Omental fat pad (tissue), 4 donors: Measurements from ENCODE around the gene ATP13A3. TPM values are rescaled to one million over a fixed set of nuclear protein-coding genes. Genes with fewer than 3 reads are reported as not detected.

Experiments
- ATAC-seq: fragments of 150-250 bp; one replicate; pipeline ENCODE4 v1.9.1; 2016; ENCODE audit warnings: mild to moderate bottlenecking, moderate library complexity; ENCODE audit not compliant: low FRiP score
- DNase-seq: peaks from one replicate; pipeline ENCODE4 v3.0.0-alpha.2; 2019; ENCODE audit warnings: low spot score
- total RNA-seq, 4 donors: library from RNA; depleted of rRNA; stranded (reverse); fragments of >200 nt; gene quantifications; one replicate each; pipeline ENCODE4 v1.1.0, GENCODE V29; 2016
- TF ChIP-seq, protein P1 (sequence below), 3 donors: fragments of 450-650 bp; IDR thresholded peaks; one replicate each; pipeline ENCODE4 v1.5.1; 2016 to 2017; ENCODE audit warnings: antibody characterized with exemption in 3 of 3, mild to moderate bottlenecking in 3 of 3, moderate library complexity in 2 of 3

The ATP13A3 gene
- total RNA-seq, 4 donors from 2014 or later = 124 to 638 (median 294) TPM

DNA sequence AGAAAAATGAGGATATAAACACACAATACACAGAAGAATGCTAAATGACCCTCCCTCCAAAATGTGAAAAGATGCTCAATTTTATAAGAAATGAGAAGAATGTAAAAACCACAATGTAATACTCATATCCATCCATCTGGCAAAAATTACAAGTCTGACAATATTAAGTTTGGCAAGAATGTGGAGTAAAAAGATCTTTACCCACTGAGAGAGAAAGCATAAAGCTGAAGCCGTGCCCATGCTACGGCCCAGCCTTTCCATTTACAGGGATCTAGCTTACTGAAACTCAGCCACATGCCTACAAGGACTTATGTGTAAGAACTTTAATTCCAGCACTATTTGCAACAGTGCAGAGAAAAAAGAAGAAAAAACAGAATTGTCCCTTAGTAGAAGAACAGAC, 42.9 kb downstream of the ATP13A3 start:
- TF ChIP-seq, protein P1, sequence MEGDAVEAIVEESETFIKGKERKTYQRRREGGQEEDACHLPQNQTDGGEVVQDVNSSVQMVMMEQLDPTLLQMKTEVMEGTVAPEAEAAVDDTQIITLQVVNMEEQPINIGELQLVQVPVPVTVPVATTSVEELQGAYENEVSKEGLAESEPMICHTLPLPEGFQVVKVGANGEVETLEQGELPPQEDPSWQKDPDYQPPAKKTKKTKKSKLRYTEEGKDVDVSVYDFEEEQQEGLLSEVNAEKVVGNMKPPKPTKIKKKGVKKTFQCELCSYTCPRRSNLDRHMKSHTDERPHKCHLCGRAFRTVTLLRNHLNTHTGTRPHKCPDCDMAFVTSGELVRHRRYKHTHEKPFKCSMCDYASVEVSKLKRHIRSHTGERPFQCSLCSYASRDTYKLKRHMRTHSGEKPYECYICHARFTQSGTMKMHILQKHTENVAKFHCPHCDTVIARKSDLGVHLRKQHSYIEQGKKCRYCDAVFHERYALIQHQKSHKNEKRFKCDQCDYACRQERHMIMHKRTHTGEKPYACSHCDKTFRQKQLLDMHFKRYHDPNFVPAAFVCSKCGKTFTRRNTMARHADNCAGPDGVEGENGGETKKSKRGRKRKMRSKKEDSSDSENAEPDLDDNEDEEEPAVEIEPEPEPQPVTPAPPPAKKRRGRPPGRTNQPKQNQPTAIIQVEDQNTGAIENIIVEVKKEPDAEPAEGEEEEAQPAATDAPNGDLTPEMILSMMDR (IDR thresholded peaks at IDR 0.05) = no peak
- DNase-seq (no peak), ATAC-seq (no peak)

DNA sequence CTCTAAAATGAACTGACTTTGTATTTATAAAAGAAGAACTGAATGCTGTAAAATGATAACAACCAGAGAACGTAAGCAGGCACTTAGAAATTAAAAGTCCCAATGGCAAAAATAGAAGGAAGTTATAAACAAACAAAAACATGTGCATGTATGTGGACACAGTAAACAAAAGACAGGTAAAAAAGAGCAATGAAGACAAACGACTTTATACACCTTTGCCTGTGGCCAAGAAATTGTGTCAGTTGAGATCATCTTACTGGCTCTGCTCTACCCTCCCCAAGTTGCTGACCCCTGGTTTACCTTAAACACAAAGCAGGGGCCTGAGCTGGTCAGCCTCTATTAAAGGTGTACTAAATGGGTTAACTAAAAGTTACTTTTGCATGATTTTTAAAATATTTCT, 46.0 kb downstream of the ATP13A3 start:
- TF ChIP-seq, protein P1 (IDR thresholded peaks at IDR 0.05) = no peak
- ATAC-seq = no peak
- no peak for DNase-seq

DNA sequence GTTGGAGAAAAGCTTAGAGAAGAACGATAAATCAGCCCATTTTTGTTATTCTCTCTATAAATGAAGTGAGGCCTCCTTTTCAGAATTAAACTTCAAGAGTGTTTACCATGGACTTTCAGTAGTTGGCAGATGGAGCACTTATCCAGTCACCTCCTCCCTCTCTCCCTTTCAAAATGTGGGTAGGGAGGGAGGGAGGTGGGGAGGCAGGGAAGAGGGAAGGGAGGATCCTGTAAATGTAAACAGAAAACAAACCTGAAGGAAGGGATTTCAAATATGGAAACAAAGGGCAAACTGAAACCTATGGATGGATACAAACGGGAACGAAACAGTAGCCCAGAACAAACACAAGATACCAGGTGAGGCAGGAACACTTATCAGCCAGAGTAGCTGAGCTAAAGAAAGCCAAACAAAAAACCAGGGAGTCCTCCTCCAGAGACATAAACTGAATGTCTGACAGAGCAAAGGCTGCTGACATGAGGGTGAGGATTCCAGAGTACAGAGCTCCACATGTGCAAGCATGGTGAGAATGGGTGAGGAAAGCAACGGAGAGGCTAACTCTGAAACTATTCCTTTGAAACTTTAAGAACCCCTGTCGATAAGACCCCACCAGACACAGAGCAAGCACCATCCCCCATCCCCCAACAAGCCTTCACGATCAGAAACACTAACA, 46.8 kb downstream of the ATP13A3 start:
- TF ChIP-seq, protein P1 (IDR thresholded peaks at IDR 0.05) = no peak
- DNase-seq (no peak), ATAC-seq (no peak)

DNA sequence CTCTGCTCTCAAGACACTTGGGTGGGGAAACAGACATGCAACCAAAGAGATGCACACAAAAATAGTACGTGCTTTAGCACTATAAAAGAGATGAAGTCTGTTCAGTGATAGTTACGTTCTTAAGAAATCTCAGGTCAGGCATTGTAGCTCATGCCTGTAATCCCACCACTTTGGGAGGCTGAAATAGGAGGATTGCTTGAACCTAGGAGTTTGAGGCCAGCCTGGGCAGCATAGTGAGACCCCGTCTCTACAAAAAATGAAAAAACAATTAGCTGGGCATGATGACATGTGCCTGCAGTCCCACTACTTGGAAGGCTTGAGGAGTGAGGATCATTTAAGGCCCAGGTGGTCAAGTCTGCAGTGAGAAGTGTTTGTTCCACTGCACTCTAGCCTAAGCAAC, 52.3 kb downstream of the ATP13A3 start:
- TF ChIP-seq, protein P1 (IDR thresholded peaks at IDR 0.05) = no peak
- ATAC-seq = no peak
- DNase-seq = no peak

DNA sequence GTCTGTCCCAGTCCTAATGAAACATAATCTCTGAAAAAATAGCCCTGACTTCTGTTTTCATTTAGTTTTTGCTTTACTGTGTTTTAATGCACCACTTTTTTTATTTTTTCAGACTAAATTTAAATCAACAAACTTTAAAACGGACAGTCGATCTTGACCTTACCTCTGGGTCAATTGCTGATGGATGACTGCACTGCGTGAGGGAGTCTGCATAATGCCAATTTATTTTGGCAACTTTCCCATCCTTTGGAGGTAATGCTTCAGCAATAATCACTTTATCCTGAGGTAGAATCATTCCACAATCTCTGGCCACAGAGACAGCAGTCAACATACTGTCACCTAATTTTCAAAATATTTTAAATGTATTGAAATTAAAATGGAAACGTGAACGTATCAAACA, 55.2 kb downstream of the ATP13A3 start:
- no peak for DNase-seq
- no peak for ATAC-seq
- TF ChIP-seq, protein P1 (IDR thresholded peaks at IDR 0.05) = no peak

DNA sequence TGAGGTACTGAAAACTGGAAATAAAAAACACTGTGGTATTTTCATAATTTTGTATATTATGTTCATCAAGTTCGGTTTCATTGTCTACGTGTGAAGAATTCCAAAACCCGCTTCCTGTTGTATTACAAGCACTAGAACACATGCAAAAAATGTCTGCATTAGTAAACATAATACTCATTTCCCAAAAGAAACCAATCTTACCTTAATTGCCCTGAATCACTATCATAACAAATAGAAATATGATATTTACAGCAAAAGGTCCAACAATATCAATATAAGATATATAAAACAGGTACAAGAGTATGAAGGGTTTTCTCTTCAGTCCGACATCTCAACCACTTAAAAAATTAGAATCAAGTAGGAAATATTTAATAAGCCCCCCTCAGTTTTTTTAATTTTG, 61.4 kb downstream of the ATP13A3 start:
- no peak for ATAC-seq
- no peak for DNase-seq
- TF ChIP-seq, protein P1 (IDR thresholded peaks at IDR 0.05) = no peak

DNA sequence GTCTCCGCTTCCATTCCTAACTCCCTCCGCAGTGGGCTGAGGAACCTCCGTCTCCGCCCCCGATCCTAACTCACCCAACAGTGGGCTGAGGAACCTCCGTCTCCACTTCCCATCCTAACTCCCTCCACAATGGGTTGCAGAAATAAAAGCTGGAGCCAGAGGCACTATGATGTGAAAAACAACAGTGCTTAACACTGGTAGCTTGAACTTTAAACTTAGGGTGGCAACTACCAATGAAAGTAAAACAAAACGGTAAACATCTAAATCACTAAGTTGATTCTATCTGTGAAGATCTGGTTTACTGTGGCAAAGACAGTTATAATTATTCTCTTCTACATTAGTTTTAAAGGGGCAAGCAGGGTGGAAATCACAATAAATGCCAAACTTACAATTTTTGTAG, 61.8 kb downstream of the ATP13A3 start:
- TF ChIP-seq, protein P1 (IDR thresholded peaks at IDR 0.05) = no peak
- DNase-seq (no peak), ATAC-seq (no peak)
